Testis (tissue), 2 donors: Measurements from ENCODE around the gene INPP5A.

ENCODE experiments used
- CTCF ChIP-seq, 3 experiments: fragments of 450-650 bp in 2 of 3; fragments of 200-600 bp in 1 of 3; sonication (generic) in 1 of 3; IDR thresholded peaks; one replicate each; pipeline ENCODE4 v1.5.1; 2016 to 2019; ENCODE audit warnings: antibody characterized with exemption in 3 of 3, mild to moderate bottlenecking in 2 of 3, moderate library complexity in 1 of 3
- POLR2A ChIP-seq: fragments of 450-650 bp; IDR thresholded peaks from one replicate; pipeline ENCODE4 v1.6.1; 2017; ENCODE audit warnings: antibody characterized with exemption, mild to moderate bottlenecking, moderate library complexity

- TF ChIP-seq CTCF (IDR thresholded peaks at IDR 0.05) (no peak), POLR2A (no peak)
Measured at GRCh38 chr10:132574783-132575319, 37.3 kb downstream of the INPP5A start.
